Lung (tissue), 12 donors: Measurements from ENCODE around the gene PARVB. TPM values are rescaled to one million over a fixed set of nuclear protein-coding genes. Genes with fewer than 3 reads are reported as not detected.
A peak's percentile ranks its signal among the peaks of the same experiment; 100 is the strongest.

Experiments used
- ATAC-seq: fragments of 200-7000 bp; cut with Tn5 transposase; one replicate; pipeline ENCODE4 v1.9.1; 2020; ENCODE audit warnings: moderate number of reproducible peaks; ENCODE audit not compliant: insufficient read depth, low FRiP score
- DNase-seq, 3 donors: peaks; one replicate each; pipeline ENCODE4 v3.0.0-alpha.2; 2013 to 2017
- H3K27ac ChIP-seq, 2 donors: one replicate each; pipeline ENCODE4 v1.5.1; 2013; ENCODE audit warnings: mild to moderate bottlenecking in 2 of 2, moderate library complexity in 2 of 2, control low read depth in 1 of 2, inconsistent platforms in 1 of 2, low read depth in 1 of 2, low read length in 1 of 2
- H3K27me3 ChIP-seq, 3 donors: one replicate each; pipeline ENCODE4 v1.5.1; 2013; ENCODE audit warnings: low read length in 2 of 3; ENCODE audit not compliant: control insufficient read depth in 3 of 3, insufficient read depth in 3 of 3
- H3K36me3 ChIP-seq, 4 donors: one replicate each; pipeline ENCODE4 v1.5.1; 2013; ENCODE audit warnings: low read length in 4 of 4, mild to moderate bottlenecking in 1 of 4, moderate library complexity in 1 of 4; ENCODE audit not compliant: control insufficient read depth in 4 of 4, insufficient read depth in 4 of 4
- H3K4me1 ChIP-seq, 5 donors: one replicate each; pipeline ENCODE4 v1.5.1; 2013; ENCODE audit warnings: low read length in 5 of 5, mild to moderate bottlenecking in 2 of 5, moderate library complexity in 1 of 5; ENCODE audit not compliant: control insufficient read depth in 5 of 5, insufficient read depth in 5 of 5
- H3K4me3 ChIP-seq: one replicate; pipeline ENCODE4 v1.5.1; 2013; ENCODE audit warnings: mild to moderate bottlenecking, control low read depth, moderate library complexity
- H3K9ac ChIP-seq, 2 donors: one replicate each; pipeline ENCODE4 v1.5.1; 2013; ENCODE audit warnings: low read length in 2 of 2, control low read depth in 1 of 2; ENCODE audit not compliant: insufficient read depth in 1 of 2
- H3K9me3 ChIP-seq, 4 donors: one replicate each; pipeline ENCODE4 v1.5.1; 2013; ENCODE audit warnings: low read length in 3 of 4, mild to moderate bottlenecking in 1 of 4, moderate library complexity in 1 of 4; ENCODE audit not compliant: control insufficient read depth in 4 of 4, insufficient read depth in 3 of 4
- WGBS, 2 donors: extraction: QIAGEN DNeasy Blood & Tissue Kit; methylation state at CpG; one replicate each; pipeline ENCODE4 v1.1.7; 2013; 5-methylcytosine and 5-hydroxymethylcytosine counted together
- polyA plus RNA-seq, 2 donors: library from polyadenylated mRNA; stranded (reverse); fragments of 200-250 nt; gene quantifications; one replicate each; pipeline ENCODE4 v1.2.1, GENCODE V29; 2013
- total RNA-seq, 2 donors: library from RNA; depleted of rRNA in 1 of 2; stranded (reverse); fragments of >200 nt in 1 of 2; gene quantifications; one replicate each; pipeline ENCODE4 v1.2.1, GENCODE V29; 2014 to 2021
- TF ChIP-seq, protein P1 (sequence below): IDR thresholded peaks from 2 replicates; pipeline ENCODE4 v1.5.1; 2012; ENCODE audit warnings: mild to moderate bottlenecking; ENCODE audit errors: control extremely low read depth, extremely low read depth
- donor health status: control.
- donor health status: control.
- donor health status: Bipolar disorder and iron deficiency.
- donor health status: healthy.
- donor health status: DM: yes; HTN: yes; CAD: no.

The PARVB gene
- total and polyA plus RNA-seq, 4 donors = 16.9 to 64.2 (median 49.7) TPM

DNA sequence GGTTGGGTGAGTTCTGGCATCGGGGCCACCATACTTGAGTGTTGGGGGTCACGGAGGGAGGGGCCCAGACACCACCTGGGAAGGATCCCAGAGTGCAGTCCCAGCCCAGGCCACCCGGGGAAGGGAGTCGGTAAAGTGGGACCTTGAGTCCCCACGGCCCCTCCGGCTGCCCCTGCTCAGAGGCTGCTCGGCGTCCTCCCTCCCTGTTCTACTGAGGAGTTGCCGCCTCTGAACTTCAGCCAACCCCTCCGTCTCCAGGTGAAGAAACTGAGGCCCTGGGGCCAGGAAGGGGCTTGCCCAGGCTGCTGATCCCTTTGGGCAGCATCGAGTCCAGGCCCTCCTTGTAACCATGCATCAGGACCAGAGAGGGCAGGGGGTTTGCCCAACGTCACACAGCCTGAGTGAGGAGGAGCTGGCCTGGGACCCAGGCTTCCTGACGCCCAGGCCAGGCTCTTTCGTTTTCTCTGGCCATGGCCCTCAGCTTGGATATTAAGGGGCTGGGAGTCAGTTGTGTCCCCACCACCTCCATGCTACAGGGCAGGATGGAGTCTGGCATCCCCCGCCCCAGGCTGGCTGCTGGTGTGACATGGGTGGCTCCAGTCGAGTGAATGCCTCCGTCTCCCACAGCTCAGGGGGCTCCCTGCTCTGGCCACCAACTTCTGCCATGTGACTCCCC, 157.9 kb downstream of the PARVB start:
- ATAC-seq = peak; percentile 24
- H3K36me3 ChIP-seq = no peaks in the 10 kb centered on the region
- peaks cover 0 to 6% (median 0%) of the 10 kb centered on the region in 3 donors for H3K27me3 ChIP-seq
- TF ChIP-seq, protein P1, sequence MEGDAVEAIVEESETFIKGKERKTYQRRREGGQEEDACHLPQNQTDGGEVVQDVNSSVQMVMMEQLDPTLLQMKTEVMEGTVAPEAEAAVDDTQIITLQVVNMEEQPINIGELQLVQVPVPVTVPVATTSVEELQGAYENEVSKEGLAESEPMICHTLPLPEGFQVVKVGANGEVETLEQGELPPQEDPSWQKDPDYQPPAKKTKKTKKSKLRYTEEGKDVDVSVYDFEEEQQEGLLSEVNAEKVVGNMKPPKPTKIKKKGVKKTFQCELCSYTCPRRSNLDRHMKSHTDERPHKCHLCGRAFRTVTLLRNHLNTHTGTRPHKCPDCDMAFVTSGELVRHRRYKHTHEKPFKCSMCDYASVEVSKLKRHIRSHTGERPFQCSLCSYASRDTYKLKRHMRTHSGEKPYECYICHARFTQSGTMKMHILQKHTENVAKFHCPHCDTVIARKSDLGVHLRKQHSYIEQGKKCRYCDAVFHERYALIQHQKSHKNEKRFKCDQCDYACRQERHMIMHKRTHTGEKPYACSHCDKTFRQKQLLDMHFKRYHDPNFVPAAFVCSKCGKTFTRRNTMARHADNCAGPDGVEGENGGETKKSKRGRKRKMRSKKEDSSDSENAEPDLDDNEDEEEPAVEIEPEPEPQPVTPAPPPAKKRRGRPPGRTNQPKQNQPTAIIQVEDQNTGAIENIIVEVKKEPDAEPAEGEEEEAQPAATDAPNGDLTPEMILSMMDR = no peak
- peak overlapping the region in 1 of 2 donors; percentile 83 for H3K27ac ChIP-seq
- H3K9ac ChIP-seq = no peak overlapping the region
- H3K9me3 ChIP-seq = peaks cover 0 to 5% (median 0%) of the 10 kb centered on the region in 4 donors
- DNase-seq = no peak
- H3K4me1 ChIP-seq = peaks cover 0 to 4% (median 0%) of the 10 kb centered on the region in 5 donors
- H3K4me3 ChIP-seq = no peak overlapping the region
- 26 to 51% methylated on average over 16 to 17 of the region's 17 CpGs for WGBS, 2 donors

DNA sequence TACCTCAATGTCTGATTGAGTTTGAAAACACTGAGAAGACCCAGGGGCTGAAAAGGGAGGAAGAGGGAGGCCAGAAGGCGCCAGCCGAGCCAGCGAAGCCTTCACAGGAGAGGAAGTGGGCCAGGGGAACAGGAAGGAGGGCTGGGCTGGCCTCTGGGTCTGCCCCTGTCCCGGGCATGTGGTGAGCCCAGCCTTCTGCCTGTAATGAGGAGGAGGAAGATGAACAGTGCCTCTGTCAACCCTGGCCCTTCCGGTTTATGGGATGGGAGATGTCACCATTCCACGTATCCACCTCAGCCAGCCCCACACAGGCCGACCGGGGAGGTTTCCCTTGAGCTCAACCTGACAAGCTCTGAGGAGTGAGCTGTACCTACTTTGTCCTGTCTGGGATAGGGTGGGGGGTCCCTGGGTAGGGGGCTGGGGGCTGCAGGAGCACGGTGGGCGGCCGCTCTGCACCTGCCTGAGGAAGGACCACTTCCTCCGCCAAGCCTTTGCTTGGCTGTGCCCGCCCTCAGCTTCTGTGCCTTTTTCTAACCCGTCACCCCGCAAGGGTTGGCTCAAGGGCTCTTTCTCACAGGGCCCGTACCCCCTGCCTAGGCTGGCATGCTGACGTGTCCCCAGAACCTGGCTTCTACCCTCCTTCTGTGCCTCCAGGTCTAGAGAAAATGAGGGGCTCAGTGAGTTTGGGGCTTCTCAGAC, 158.6 kb downstream of the PARVB start:
- Histone ChIP-seq H3K9ac (no peak overlapping the region), H3K27me3 (peaks cover 0 to 6% (median 0%) of the 10 kb centered on the region in 3 donors), H3K27ac (peak overlapping the region in 1 of 2 donors; percentile 83), H3K4me1 (peaks cover 0 to 4% (median 0%) of the 10 kb centered on the region in 5 donors), H3K9me3 (peaks cover 0 to 5% (median 0%) of the 10 kb centered on the region in 4 donors), H3K36me3 (no peaks in the 10 kb centered on the region), H3K4me3 (no peak overlapping the region)
- peak; percentile 29 for ATAC-seq
- TF ChIP-seq, protein P1 = no peak
- WGBS, 2 donors = 39 to 59% methylated on average over 17 of the region's 17 CpGs
- DNase-seq = no peak

DNA sequence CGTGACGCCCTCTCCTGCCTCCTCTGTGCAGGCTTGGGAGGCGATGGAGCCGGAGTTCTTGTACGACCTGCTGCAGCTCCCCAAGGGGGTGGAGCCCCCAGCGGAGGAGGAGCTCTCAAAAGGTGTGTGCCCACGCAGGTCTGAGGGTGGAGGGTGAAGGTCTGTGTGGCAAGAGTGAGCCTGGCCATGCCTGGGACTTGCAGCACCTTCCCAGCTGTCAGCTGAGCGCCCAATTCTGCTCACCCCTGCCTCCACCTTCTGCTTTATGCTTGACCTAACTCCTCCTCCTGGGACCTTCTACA, 159.1 kb downstream of the PARVB start:
- ATAC-seq = no peak
- no peak overlapping the region for H3K4me3 ChIP-seq

More for the DNA sequence above, 159.1 kb downstream of the PARVB start:
- DNase-seq = no peak
- 70% methylated on average over 8 of the region's 8 CpGs for WGBS, 2 donors
- Histone ChIP-seq H3K9me3 (peaks cover 0 to 5% (median 0%) of the 10 kb centered on the region in 4 donors), H3K4me1 (peaks cover 0 to 4% (median 0%) of the 10 kb centered on the region in 5 donors), H3K9ac (no peak overlapping the region), H3K27ac (no peak overlapping the region), H3K36me3 (no peaks in the 10 kb centered on the region), H3K27me3 (peaks cover 0 to 6% (median 0%) of the 10 kb centered on the region in 3 donors)
- TF ChIP-seq, protein P1 = no peak
